SH-SY5Y (cell line): ENCODE data around the gene EWSR1.

ENCODE experiments used
- GATA2 ChIP-seq: IDR thresholded peaks from 2 replicates; pipeline ENCODE4 v1.6.1; 2011; ENCODE audit warnings: mild to moderate bottlenecking, low read depth, low read length
- GATA3 ChIP-seq: IDR thresholded peaks from 2 replicates; pipeline ENCODE4 v1.6.1; 2011; ENCODE audit warnings: low read depth, mild to moderate bottlenecking, low read length, moderate library complexity

DNA sequence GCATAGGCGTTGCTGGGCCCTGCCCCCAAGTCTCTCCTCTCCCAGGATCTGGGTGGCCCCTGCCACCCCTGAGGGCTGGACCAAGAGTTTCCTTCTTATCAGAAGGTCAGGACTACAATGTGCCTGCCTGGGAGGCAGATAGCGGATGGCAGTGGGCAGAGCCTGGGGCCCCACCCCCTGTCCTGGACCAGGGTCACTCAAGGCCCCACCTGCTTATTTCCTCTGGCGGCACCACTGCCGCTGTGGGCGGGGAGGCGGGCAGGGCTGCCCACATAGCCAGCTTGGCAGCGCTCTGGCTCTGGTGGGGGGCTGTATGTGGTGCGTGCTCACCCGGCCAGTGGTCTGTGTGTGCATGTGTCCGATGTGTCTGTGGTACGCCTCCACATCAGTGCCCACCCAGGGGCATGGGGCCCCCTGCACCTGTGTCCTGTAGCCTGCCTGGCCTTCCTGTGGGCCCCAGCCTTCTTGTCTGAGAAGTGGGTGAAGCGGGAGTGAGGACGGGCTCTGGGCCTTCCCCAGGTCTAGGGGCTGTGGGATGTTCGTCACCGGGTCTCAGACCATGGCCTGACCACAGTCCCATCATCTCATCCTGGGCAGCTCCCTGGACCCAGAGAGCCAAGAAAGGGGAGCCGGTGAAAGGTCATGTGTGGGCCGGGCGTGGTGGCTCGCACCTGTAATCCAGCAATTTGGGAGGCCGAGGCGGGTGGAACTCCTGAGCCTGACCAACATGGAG lies 41.4 kb downstream of the EWSR1 start:
- TF ChIP-seq GATA2 (no peak), GATA3 (no peak)
